HG03103 (cell line): ENCODE results near the gene TEX38.
A peak's percentile ranks its signal among the peaks of the same experiment; 100 is the strongest.
"Not testable (repeated sequence)": the region's sequence is repeated elsewhere in the genome, so short reads cannot be mapped to it uniquely, and the experiment has no call there.

Experiments
- ATAC-seq: cut with Tn5 transposase; IDR thresholded peaks from one replicate; pipeline ENCODE4 v1.9.1; 2021; ENCODE audit warnings: low read depth; ENCODE audit not compliant: unreplicated experiment

TEX38 gene

DNA sequence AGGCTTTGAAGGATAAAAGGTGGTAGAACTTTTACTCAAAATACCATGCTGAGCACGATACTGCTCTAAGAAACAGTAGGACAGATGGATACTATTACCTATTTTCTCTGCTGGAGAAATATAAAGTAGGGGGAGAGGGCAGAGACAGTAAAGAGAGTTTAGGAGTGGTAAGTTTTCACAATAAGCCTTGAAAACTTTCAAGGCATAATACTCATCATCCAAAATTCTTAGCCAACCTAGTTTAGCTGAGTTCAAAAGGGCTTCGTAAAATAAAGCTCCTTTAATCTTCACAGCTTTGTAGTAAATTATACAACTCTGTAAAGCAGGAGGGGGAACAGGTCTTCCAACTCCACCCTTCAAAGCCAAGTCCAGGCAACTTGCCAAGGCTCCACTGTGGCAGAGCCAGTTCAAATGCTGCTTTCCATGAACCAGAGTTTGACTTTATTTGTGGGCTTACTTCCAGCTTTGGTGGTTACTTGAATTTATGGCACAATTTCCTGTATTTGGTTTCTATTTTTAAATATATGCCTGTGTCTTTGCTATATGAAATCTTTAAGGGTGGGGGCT, 15.5 kb downstream of the TEX38 start:
- ATAC-seq, result no peak

- ATAC-seq, result no peak
Measured at GRCh38 chr1:46687921-46688509, 16.4 kb downstream of the TEX38 start.

DNA sequence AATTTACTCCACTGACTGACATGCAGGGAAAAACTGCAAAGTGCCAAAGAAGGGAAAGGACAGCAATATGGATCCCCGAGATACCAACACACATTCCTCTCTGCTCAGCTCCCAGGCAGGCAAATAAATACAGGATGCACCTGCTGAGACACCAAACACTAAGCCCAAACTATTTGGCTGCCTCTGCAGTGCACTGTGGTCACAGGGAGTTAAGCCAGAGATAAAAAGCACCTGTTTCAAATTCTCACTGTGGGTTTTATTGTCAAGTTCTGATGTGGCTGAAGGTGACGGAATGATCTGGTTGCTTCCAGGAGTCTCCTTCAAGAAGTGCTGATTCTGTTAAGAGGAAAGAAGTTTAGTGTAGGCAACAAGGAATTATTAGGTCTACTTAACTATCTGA, 17.7 kb downstream of the TEX38 start:
- no peak for ATAC-seq

GRCh38 chr1:46689897-46690296, 18.2 kb downstream of the TEX38 start:
- ATAC-seq, result no peak

DNA sequence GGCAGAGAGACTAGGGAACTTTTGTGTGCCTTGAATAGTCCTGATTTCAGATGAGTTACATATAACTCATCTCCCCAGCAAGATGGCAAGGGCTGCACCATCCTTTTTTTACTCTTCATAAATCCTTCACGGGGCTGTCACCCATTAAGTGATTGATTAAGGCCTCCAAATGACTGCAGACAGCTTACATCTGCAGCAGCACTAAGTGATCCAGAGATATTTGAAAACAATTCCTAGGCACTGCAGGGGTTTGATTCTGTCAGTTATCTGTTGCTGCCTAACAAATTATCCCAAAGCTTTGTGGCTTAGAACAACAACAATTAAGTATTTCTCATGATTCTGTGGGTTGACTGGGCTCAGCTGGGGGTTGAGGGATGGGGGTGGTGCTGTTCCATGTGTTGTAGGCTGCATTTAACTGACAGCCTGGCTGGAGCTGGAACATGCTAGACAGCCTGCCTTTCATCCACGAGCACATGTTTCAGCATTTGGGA, 19.3 kb downstream of the TEX38 start:
- ATAC-seq, result no peak

DNA sequence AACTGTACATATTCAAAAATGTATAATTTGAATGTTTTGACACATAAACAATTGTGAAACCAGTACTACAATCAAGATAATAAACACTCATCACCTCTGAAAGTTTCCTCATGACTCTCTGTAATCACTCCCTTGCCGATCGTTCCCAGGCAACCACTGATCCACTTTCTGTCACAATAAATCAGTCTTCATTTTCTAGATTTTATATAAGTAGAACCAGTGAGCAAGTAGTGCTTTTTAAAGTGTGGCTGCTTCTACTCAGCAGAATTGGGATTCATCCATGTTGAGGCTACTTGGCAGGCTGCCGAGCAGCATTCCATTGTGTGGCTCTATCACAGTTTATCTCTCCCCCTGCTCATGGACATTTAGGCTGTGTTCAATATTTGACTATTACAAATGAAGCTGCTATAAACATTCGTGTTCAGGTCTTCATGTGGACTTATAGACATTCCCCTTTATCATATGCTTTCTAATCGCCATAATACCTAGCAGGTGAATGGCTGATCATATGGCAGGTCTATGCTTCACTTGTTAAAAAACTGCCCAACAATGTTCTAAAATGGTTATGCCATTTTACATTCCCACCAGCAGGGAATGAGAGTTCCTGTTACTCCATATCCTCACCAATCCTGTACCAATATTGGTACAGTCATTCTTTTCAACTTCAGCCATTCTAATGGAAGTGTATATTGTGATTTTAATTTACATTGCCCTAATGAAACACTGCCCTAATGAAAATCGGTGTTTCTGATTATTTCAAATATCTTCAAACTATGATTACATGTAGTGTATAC, 20.5 kb downstream of the TEX38 start:
- ATAC-seq, result no peak

DNA sequence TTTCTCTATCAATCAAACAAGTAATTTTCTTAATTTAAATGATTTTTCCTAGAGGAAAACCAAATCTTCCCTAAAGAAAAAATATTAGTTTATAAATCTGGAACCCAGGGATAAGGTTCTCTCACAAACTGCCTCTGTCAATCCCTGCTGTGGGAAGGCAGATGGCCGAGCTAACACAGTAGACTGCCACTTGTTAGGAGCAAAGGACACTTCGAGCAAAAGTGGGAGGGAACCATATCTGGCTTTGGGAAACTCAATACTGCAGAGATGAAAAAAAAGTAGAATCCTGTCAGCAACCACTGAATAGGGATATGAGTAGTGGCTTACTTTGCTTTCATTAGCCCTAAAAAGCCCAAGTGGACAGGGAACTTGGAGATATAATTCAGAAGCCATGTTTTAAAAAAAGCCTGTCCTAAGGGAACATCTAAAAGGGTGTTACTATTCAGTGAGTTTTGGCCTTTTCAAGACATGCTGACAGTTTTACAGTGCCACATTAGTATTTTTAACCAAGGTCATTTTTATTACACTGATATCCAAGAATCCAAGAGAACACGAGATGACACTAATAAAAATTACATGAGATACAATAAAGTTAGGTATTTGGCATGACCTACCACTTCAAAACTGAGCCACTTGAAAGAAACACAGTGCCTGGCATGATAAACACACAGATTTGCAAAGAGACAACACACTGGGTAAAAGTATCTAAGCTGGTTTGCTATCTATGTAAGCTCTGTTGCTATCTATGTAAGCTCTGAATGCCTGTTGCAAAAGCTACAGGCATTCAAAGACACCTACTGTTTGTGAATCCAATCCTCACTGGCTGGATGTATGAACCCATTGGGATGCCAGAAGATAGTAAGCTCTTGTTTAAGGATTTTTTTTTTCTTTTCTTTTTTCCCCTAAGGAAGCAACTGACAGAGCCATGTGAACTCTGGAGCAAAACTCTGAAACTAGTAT, 21.4 kb downstream of the TEX38 start:
- no peak for ATAC-seq

DNA sequence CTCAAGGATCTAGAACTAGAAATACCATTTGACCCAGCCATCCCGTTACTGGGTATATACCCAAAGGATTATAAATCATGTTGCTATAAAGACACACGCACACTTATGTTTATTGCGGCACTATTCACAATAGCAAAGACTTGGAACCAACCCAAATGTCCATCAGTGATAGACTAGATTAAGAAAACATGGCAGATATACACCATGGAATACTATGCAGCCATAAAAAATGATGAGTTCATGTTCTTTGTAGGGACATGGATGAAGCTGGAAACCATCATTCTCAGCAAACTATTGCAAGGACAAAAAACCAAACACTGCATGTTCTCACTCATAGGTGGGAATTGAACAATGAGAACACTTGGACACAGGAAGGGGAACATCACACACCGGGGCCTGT, 23.0 kb downstream of the TEX38 start:
- not testable (repeated sequence) for ATAC-seq

- ATAC-seq, result no peak
Measured at GRCh38 chr1:46697053-46697452, 25.4 kb downstream of the TEX38 start.

GRCh38 chr1:46699666-46700065, 28.0 kb downstream of the TEX38 start:
- no peak for ATAC-seq

DNA sequence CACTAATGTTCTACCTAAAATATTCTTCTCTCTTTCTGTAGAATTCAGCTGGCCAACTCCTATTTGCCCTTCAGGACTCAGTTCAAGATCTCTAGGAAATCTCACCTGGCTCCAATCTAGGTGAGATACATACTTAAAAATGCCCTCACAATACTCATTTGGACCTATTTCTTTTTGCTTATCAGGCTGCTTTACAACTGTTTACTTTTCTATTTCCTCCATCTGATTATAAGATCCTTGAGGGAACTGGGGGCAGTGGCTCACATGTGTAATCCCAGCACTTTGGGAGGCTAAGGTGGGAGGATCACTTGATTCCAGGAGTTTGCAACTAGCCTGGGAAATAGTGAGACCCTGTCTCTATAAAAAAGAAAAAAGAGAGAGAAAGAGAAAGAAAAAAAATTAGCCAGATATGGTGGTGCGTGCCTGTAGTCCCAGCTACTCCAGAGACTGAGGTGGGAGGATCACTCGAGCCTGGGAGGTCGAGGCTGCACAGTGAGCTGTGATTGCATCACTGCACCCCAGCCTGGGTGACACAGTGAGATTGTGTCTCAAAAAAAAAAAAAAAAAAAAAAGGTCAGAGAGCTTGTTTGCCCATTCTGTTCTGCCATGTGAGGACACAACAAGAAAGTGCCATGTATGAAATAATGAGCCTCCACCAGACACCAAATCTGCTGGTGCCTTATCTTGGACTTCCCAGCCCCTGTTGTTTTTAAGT, 32.4 kb downstream of the TEX38 start:
- ATAC-seq, result no peak

DNA sequence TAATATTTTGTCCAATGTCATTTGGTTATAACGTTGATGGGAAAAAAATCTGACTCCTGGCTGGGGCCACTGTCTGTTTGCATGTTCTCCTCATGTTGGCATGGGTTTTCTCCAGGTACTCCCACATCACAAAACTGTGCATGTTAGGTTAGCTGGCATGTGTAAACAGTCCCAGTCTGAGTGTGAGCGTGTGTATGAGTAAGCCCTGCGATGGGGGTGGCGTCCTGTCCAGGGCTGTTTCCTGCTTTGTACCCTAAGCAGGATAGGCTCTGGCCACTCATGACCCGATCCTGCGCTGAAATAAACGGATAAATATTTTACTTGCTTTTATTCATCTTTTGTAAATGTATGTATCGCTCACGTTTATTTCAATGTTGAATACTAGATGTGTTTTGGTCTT, 33.8 kb downstream of the TEX38 start:
- ATAC-seq, result no peak

DNA sequence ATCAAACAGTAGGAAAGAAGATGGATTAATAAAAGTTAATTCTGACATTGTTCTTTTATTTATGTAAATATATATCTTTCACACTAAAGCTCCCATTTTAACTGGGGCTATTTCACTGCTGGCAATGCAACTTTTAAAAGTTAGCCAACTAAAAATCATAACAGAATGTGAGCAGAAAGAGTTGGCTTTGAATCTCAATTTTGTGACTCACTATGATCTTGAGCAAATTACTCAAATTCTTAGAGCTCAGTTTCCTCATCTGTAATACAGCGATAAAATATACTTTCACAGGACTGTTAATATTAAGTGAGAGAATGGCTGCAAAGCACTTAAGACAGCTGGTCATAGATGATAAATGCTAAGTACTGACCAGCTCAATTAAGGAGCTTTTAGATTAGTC, 36.5 kb downstream of the TEX38 start:
- ATAC-seq, result no peak

DNA sequence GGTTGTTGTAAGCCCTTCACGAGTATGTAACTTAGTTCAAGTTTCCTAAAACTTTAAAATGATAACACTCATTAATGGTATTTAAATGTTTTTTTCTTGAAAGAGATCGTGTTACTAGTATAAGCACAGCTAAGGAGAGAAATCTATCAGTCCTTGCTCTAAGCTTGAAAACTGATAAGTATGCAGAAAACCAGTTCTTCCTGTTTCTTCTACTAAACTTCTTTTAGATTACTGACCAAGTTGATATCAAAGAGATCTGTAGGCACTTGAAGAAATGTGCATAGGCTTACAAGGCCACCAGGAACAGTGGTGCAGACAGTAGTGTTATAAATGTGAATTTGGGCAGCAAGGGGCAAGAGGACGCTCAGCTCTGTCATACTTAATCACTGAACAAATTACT, 43.3 kb downstream of the TEX38 start:
- no peak for ATAC-seq

- no peak for ATAC-seq
Measured at GRCh38 chr1:46717654-46718053, 46.0 kb downstream of the TEX38 start.

GRCh38 chr1:46718340-46718726, 46.7 kb downstream of the TEX38 start:
- ATAC-seq, result no peak

GRCh38 chr1:46718727-46719622, 47.3 kb downstream of the TEX38 start, which contains the start of gene EFCAB14:
TSS of gene EFCAB14 (minus strand) at chr1:46719114. CDS start at chr1:46718087, 1,027 bp downstream.
- peak; percentile 96 for ATAC-seq

GRCh38 chr1:46719689-46720088, 48.0 kb downstream of the TEX38 start:
- no peak for ATAC-seq

DNA sequence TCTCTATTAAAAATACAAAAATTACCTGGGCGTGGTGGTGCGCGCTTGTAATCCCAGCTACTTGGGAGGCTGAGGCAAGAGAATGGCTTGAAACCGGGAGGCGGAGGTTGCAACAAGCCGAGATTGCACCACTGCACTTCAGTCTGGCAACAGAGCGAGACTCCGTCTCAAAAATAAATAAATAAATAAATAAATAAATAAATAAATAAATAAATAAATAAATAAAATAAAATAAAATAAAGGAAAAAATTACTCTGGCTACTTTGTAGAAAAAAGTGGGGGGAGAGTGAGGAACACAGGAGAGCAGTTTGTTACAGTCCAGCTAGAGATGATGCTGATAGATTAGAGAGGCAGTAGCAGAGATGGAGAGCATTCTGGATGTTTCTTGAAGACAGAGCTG, 48.7 kb downstream of the TEX38 start:
- not testable (repeated sequence) for ATAC-seq
